ENCODE measurements around the gene HELT.
A peak's percentile ranks its signal among the peaks of the same experiment; 100 is the strongest.

HELT gene

DNA sequence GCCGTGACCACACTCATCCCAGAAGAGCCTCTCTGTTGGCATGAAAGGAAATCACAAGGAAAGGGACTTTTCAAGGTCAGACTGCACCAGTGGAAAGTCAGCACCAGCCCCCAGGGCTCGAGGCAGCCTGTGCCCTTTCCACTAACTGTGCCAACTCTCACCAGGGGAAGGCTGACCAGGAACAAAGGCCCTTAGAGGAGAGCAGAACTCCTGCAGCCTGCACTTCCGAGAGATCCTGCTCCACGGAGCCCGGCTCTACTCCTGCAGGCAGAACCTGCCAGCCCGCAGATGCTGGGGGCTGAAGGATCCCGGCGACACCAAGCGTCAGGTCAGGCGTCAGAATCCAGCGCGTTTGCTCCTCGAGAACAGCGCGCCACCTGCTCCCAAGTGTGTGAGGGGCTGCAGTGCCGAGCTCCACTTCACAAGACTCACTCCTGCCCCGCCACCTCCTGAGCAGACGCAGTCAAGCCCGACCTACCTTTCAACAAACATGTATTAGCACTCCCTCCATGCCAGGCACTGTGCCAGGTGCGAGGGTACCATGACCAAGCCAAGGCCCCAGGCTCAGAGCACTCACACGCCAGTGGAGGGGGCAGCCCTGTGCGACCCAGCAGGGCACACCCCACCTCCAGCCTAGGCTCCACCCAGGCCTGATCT is 13.6 kb upstream of the HELT start:
- DNase-seq (ENCODE audit: low read depth): no peak
- H3K4me3 ChIP-seq (ENCODE audit: low read length): peak overlapping the region; percentile 26; the same call in 1 of the 2 replicates
- TF ChIP-seq, protein P1, sequence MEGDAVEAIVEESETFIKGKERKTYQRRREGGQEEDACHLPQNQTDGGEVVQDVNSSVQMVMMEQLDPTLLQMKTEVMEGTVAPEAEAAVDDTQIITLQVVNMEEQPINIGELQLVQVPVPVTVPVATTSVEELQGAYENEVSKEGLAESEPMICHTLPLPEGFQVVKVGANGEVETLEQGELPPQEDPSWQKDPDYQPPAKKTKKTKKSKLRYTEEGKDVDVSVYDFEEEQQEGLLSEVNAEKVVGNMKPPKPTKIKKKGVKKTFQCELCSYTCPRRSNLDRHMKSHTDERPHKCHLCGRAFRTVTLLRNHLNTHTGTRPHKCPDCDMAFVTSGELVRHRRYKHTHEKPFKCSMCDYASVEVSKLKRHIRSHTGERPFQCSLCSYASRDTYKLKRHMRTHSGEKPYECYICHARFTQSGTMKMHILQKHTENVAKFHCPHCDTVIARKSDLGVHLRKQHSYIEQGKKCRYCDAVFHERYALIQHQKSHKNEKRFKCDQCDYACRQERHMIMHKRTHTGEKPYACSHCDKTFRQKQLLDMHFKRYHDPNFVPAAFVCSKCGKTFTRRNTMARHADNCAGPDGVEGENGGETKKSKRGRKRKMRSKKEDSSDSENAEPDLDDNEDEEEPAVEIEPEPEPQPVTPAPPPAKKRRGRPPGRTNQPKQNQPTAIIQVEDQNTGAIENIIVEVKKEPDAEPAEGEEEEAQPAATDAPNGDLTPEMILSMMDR (conservative IDR thresholded peaks at IDR 0.05; ENCODE audit: low read length): no peak

DNA sequence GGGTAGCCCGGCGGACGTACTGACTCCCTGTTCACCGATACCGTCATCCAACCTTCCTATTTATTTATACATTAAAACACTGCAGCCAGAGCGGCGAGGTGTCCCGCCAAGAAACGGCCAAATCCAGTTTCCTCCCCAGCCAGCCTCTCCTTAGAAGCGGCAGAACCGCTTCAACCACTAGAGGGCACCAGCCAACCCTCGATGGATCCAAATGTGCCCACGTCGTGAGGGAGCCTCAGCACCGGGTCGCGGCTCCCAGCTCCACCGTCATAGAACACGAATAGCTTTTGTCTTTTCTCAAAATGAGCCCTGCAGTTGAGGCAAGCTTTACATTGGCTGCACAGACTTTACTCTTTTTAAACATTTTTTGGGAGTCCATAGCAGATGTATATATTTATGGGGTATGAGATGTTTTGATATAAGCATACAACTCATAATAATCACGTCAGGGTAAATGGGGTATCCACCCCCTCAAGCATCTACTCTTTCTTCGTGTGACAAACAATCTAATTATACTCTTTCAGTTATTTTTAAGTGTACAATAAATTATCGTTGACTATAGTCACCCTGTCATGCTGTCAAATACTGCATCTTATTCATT is 13.0 kb upstream of the HELT start:
- TF ChIP-seq, protein P1 (conservative IDR thresholded peaks at IDR 0.05; ENCODE audit: low read length): peak; percentile 96
- peak; percentile 64 for DNase-seq (ENCODE audit: low read depth)
- H3K4me3 ChIP-seq (ENCODE audit: low read length): peak overlapping the region; percentile 26; the same call in 1 of the 2 replicates

DNA sequence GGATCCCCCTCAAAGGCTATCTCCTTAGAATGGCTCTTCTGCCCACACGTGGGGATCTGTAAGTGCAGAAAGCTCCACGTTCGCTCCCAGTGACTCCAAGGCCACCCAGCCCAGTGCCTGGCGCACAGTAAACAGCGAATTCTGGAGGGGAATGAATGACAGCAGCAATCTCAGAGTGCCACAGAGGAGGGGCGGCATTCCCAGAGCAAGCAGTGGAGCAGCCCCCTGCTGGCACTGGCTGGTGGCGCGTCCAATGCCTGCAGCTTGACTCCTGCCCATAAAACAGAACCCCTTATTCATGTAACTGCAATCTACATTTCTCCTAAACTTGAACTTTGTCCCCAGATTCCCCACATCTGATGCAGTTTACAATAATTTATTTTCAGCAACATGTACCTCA is 6.9 kb upstream of the HELT start:
- DNase-seq (ENCODE audit: low read depth): no peak
- H3K4me3 ChIP-seq (ENCODE audit: low read length): no peak overlapping the region
- TF ChIP-seq, protein P1 (conservative IDR thresholded peaks at IDR 0.05; ENCODE audit: low read length): peak; percentile 34

DNA sequence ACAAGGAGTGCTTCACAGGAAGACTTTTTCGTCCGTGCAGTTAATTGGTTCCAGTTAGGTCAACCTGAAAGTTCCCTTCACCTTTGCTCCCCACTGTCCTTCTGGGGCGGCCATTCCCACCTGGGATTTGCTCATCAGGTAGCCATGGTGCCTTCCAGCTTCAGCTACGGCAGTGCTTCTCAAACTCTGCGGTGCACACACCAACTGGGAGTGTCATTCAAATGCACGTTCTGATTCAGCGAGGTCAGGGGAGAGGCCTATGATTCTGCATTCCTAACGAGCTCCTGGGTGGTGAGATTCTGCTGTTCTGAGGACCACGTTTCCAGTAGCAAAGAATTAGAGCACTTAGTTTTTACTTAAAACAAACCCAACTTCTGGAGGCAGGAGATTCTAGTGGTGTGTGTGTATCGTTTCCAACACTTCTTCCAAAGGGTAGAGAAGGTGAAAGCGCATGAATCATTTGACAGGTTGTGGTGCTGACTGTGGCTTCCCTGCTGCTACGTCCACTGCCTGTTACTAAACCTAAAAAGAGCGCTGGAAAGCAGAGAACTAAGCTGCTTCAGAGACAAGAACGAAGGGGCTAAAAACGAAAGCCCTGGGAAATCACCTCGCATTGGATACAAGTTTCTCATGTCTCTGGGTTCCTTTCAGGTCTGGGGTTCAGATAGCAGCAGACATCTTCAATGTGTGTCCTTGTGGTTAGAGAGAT is 4.7 kb upstream of the HELT start:
- DNase-seq (ENCODE audit: low read depth): no peak
- H3K4me3 ChIP-seq (ENCODE audit: low read length): no peak overlapping the region

DNA sequence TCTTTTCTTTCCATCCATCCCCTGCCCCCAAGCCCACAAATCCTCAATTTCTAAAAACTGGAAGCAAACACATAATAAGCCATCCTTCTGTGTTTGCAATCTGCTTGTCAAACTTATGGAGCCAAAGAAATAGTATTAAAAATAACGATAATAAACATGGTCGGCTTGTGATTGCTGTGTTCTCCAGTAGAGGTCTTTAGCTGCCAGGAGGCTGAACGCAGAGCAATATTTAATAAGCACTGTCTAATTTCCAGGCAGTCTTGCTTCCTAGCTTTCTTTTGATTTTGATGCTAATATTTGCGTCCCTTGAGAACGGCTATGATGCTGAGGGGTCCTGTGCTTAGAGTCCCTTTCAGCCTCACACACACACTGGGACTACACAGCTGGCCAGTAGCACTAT is 3.2 kb upstream of the HELT start:
- DNase-seq (ENCODE audit: low read depth): no peak
- TF ChIP-seq, protein P1 (conservative IDR thresholded peaks at IDR 0.05; ENCODE audit: low read length): no peak
- no peak overlapping the region for H3K4me3 ChIP-seq (ENCODE audit: low read length)

More for the DNA sequence above, 4.7 kb upstream of the HELT start:
- TF ChIP-seq, protein P1 (conservative IDR thresholded peaks at IDR 0.05; ENCODE audit: low read length): no peak

DNA sequence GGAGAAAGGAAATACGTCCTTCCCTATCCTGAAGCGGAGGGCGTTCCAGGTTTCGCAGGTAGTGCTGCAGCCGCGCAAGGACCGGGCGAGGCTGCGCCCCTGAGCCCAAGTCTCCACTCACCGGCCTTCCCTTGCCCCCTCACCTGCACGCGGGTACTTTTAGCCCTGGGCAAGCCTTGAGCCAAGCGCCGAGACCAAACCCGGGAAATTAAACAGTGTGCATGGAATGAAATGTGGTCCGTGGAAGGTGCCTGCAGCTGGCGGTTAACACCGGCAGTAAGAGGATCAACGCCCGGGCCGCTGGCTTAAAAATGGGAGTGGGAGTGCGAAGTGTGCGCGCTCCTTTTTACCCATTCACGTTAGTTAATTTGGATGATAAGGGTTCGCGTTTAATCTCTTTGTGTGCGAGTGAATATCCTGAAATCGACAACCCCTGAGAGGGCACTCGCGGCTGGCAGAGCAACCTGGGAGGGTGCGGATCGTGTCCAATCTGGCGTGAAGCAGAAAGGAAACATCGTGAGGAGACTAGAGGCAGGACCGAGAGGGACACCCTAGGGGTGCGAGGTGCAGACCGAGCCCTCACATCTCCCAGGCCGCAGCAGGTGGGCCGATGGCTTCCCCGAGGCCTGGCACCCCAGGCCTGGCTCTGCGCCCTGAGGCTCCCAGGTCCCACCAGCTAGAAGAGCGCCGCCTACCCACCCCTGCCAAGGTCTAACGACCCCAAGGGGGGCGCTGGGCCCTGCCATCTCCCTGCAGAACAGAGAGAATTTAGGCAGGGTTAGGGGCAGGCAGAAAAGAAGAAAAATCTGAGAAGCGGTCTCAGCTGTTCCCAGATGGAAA is 2.0 kb upstream of the HELT start:
- no peak overlapping the region for H3K4me3 ChIP-seq (ENCODE audit: low read length)
- DNase-seq (ENCODE audit: low read depth): no peak

More for the DNA sequence above, 2.0 kb upstream of the HELT start:
- TF ChIP-seq, protein P1 (conservative IDR thresholded peaks at IDR 0.05; ENCODE audit: low read length): no peak

Measured in AG10803 (cell line).